Naive B cell (primary cell): ENCODE measurements around the gene DOCK4. TPM values are rescaled to one million over a fixed set of nuclear protein-coding genes. Genes with fewer than 3 reads are reported as not detected.

Experiments used
- ATAC-seq, 2 donors: fragments of 150-1000 bp; cut with Tn5 transposase; 2 replicates each; pipeline ENCODE4 v1.10.0; 2021; ENCODE audit warnings: low read depth in 2 of 2, mild to moderate bottlenecking in 2 of 2, moderate library complexity in 2 of 2
- DNase-seq: peaks from one replicate; pipeline ENCODE4 v3.0.0; 2022
- H3K27ac Mint-ChIP-seq, 6 donors: one replicate each; pipeline ENCODE4 v1.8.0; 2020 to 2022; ENCODE audit warnings: mild to moderate bottlenecking in 6 of 6, mixed read lengths in 6 of 6, moderate library complexity in 5 of 6, inconsistent platforms in 2 of 6
- H3K27me3 Mint-ChIP-seq, 3 donors: one replicate each; pipeline ENCODE4 v1.8.0; 2021 to 2022; ENCODE audit warnings: mixed read lengths in 3 of 3, mild to moderate bottlenecking in 1 of 3
- H3K36me3 Mint-ChIP-seq, 2 donors: one replicate each; pipeline ENCODE4 v1.8.0; 2020 to 2022; ENCODE audit warnings: mixed read lengths in 2 of 2, inconsistent platforms in 1 of 2, mild to moderate bottlenecking in 1 of 2
- H3K4me1 Mint-ChIP-seq, 3 donors: one replicate each; pipeline ENCODE4 v1.8.0; 2020 to 2022; ENCODE audit warnings: mixed read lengths in 3 of 3, inconsistent platforms in 1 of 3, mild to moderate bottlenecking in 1 of 3, moderate library complexity in 1 of 3
- H3K4me3 Mint-ChIP-seq, 8 donors: one replicate each; pipeline ENCODE4 v1.8.0; 2020 to 2022; ENCODE audit warnings: mild to moderate bottlenecking in 8 of 8, mixed read lengths in 8 of 8, moderate library complexity in 8 of 8, inconsistent platforms in 2 of 8
- H3K9me3 Mint-ChIP-seq, 7 donors: one replicate each; pipeline ENCODE4 v1.8.0; 2020 to 2022; ENCODE audit warnings: mixed read lengths in 7 of 7, mild to moderate bottlenecking in 5 of 7, inconsistent platforms in 2 of 7, moderate library complexity in 1 of 7
- polyA plus RNA-seq, 6 donors: library from polyadenylated mRNA; unstranded; fragments of 300-500 nt; fragmentation: Illumina TruSeq; gene quantifications; one replicate each; pipeline ENCODE4 v1.2.3, GENCODE V29; 2021; ENCODE audit warnings: low read depth in 6 of 6

The DOCK4 gene
- polyA plus RNA-seq, 6 donors from 2014 or later, result 0.16 to 0.55 (median 0.28) TPM; not detected in 3

DNA sequence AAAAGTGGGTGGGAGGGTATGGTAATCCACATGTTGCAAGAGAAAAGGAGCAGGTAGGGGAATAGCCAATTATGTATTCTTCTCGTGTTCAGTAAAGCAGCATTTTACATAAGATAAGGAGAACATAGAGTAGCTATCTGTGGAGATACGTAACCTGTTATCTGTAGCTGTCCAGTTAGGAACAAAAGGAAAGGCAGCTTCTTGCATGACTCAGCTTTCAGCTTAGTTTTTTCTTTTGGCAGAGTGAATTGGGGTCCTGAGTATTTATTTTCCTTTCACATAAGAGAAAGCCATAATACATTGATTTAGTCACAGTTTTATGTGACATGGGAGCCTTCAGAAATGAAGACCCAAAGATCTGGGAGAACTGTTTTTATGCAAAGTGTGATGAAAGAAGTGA lies 527.2 kb downstream of the DOCK4 start:
- no peaks in the 10 kb centered on the region for H3K9me3 Mint-ChIP-seq
- ATAC-seq (no peak), DNase-seq (no peak)
- no peak overlapping the region for H3K4me3 Mint-ChIP-seq
- no peaks in the 10 kb centered on the region for H3K36me3 Mint-ChIP-seq
- no peak overlapping the region for H3K27ac Mint-ChIP-seq
- H3K4me1 Mint-ChIP-seq, result no peaks in the 10 kb centered on the region
- H3K27me3 Mint-ChIP-seq, result peaks cover 0 to 7% (median 5%) of the 10 kb centered on the region in 3 donors

DNA sequence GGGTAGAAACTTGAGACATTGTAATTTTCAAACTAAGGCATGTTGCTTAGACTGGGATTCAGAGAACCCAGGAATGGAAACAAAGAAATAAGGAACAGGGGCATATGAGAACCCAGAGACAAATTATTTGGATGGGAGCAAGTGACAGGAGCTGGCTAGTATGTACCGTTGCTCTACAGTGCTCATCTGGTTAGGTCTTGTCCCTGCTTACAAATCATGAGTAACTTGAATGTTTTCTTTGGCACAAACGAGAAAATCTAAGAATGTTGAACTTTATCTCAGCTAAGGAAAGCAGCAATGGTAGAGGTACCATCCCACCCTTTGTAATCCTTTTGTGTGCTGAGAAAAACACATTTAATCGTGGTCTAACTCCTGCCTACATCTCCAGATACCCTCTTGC lies 527.9 kb downstream of the DOCK4 start:
- Mint-ChIP-seq H3K27ac (no peak overlapping the region), H3K4me1 (no peaks in the 10 kb centered on the region), H3K27me3 (peaks cover 0 to 7% (median 5%) of the 10 kb centered on the region in 3 donors), H3K36me3 (no peaks in the 10 kb centered on the region), H3K4me3 (no peak overlapping the region), H3K9me3 (no peaks in the 10 kb centered on the region)
- no peak for ATAC-seq
- no peak for DNase-seq

- Mint-ChIP-seq H3K36me3 (no peaks in the 10 kb centered on the region), H3K4me3 (no peak overlapping the region), H3K9me3 (no peaks in the 10 kb centered on the region), H3K27me3 (peaks cover 0 to 7% (median 5%) of the 10 kb centered on the region in 3 donors), H3K27ac (no peak overlapping the region), H3K4me1 (no peaks in the 10 kb centered on the region)
- ATAC-seq (no peak), DNase-seq (no peak)
Measured at GRCh38 chr7:111677848-111678247, 528.4 kb downstream of the DOCK4 start.

GRCh38 chr7:111676811-111677210 lies 529.4 kb downstream of the DOCK4 start:
- Mint-ChIP-seq H3K4me3 (no peak overlapping the region), H3K27ac (no peak overlapping the region), H3K27me3 (peaks cover 0 to 7% (median 5%) of the 10 kb centered on the region in 3 donors)

More at GRCh38 chr7:111676811-111677210, 529.4 kb downstream of the DOCK4 start:
- Mint-ChIP-seq H3K4me1 (no peaks in the 10 kb centered on the region), H3K9me3 (no peaks in the 10 kb centered on the region), H3K36me3 (no peaks in the 10 kb centered on the region)
- DNase-seq (no peak), ATAC-seq (no peak)

Other genes with a start within 250 kb of the DOCK4 start
- gene ZNF277, start 296 bp upstream of the DOCK4 start, polyA plus RNA-seq, result 10 to 100 TPM; 13.6 to 23.8 (median 20.6) TPM
- 10 to 100 TPM; 38.5 to 62.8 (median 49.0) TPM for gene IFRD1, start 244.1 kb upstream of the DOCK4 start, polyA plus RNA-seq